Measurements from ENCODE around the gene DNAJC12. TPM values are rescaled to one million over a fixed set of nuclear protein-coding genes. Genes with fewer than 3 reads are reported as not detected.

DNAJC12 gene
- polyA plus RNA-seq, 1 of the 3 experiments (the other 2 are of a cell fraction), result 7.9 TPM

- H3K79me2 ChIP-seq (ENCODE audit: insufficient read depth), result no peaks in the 10 kb centered on the region
- no peaks in the 10 kb centered on the region for H3K36me3 ChIP-seq (replicated peaks in 1 of 2; ENCODE audit: control insufficient read depth in 1 of 2, insufficient read depth in 2 of 2, low read length in 1 of 2)
- no peaks in the 10 kb centered on the region for H3K9me2 ChIP-seq
- no peak overlapping the region for H3K4me2 ChIP-seq
- H3K9me3 ChIP-seq, result no peaks in the 10 kb centered on the region
- H2AFZ ChIP-seq (ENCODE audit: low read depth), result no peak overlapping the region
- no peaks in the 10 kb centered on the region for H4K20me1 ChIP-seq (ENCODE audit: insufficient read depth)
- peaks cover 0 to 18% of the 10 kb centered on the region in 2 experiments; a peak in 1 of 4 replicates for H3K4me1 ChIP-seq (ENCODE audit: control insufficient read depth in 1 of 2, insufficient read depth in 2 of 2, low read depth in 1 of 2, low read length in 1 of 2)
- no peaks in the 10 kb centered on the region for H3K27me3 ChIP-seq (ENCODE audit: insufficient read depth)
- H3K27ac ChIP-seq (ENCODE audit: low read depth in 2 of 2, low read length in 1 of 2), result no peak overlapping the region
- CTCF ChIA-PET, result interaction anchor here (1.7 kb wide), 1 partner anchor 13 kb away, joined by 9 read pairs; no protein-coding TSS in a partner anchor
- no peak overlapping the region for H3K4me3 ChIP-seq (ENCODE audit: low read depth in 2 of 2, low read length in 1 of 2)
- H3F3A ChIP-seq (replicated peaks; ENCODE audit: insufficient read depth), result peaks cover 4% of the 10 kb centered on the region
- no peak overlapping the region for H3K9ac ChIP-seq
- POLR2A ChIA-PET, result no interaction called here
- TF ChIP-seq PBX3 (IDR thresholded peaks at IDR 0.05), result no peak
- TF ChIP-seq, protein P1, sequence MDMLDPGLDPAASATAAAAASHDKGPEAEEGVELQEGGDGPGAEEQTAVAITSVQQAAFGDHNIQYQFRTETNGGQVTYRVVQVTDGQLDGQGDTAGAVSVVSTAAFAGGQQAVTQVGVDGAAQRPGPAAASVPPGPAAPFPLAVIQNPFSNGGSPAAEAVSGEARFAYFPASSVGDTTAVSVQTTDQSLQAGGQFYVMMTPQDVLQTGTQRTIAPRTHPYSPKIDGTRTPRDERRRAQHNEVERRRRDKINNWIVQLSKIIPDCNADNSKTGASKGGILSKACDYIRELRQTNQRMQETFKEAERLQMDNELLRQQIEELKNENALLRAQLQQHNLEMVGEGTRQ (IDR thresholded peaks at IDR 0.05; ENCODE audit: borderline replicate concordance, low read depth, low read length), result no peak
- TF ChIP-seq, protein P2, sequence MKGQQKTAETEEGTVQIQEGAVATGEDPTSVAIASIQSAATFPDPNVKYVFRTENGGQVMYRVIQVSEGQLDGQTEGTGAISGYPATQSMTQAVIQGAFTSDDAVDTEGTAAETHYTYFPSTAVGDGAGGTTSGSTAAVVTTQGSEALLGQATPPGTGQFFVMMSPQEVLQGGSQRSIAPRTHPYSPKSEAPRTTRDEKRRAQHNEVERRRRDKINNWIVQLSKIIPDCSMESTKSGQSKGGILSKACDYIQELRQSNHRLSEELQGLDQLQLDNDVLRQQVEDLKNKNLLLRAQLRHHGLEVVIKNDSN (IDR thresholded peaks at IDR 0.05; ENCODE audit: borderline replicate concordance, low read depth), result no peak
- no peak for TF ChIP-seq EP300 (IDR thresholded peaks at IDR 0.05; ENCODE audit: borderline replicate concordance in 1 of 2, low read depth in 1 of 2, low read length in 1 of 2)
- TF ChIP-seq FOXJ3 (CRISPR knock-in tag; IDR thresholded peaks at IDR 0.05), result no peak
- no peak for TF ChIP-seq YY1 (IDR thresholded peaks at IDR 0.05; ENCODE audit: low read depth)
- DNase-seq, result no peak
Measured at GRCh38 chr10:67792653-67793052, 45.3 kb downstream of the DNAJC12 start.

GRCh38 chr10:67790534-67791408 is 47.2 kb downstream of the DNAJC12 start:
- no peaks in the 10 kb centered on the region for H3K9me3 ChIP-seq
- no peaks in the 10 kb centered on the region for H3K27me3 ChIP-seq (ENCODE audit: insufficient read depth)
- CTCF ChIA-PET, result interaction anchor here (1.2 to 4.0 kb wide), 2 partner anchors 11 to 93 kb away, joined by 7 to 48 read pairs; no protein-coding TSS in a partner anchor
- peaks cover 0 to 18% of the 10 kb centered on the region in 2 experiments; a peak in 1 of 4 replicates for H3K4me1 ChIP-seq (ENCODE audit: control insufficient read depth in 1 of 2, insufficient read depth in 2 of 2, low read depth in 1 of 2, low read length in 1 of 2)
- DNase-seq, result no peak
- no peaks in the 10 kb centered on the region for H3K36me3 ChIP-seq (replicated peaks in 1 of 2; ENCODE audit: control insufficient read depth in 1 of 2, insufficient read depth in 2 of 2, low read length in 1 of 2)
- no peak overlapping the region for H3K4me2 ChIP-seq
- no peak overlapping the region for H3K9ac ChIP-seq
- POLR2A ChIA-PET, result no interaction called here
- peaks cover 4% of the 10 kb centered on the region for H3F3A ChIP-seq (replicated peaks; ENCODE audit: insufficient read depth)
- 67% methylated on average over 6 of the region's 6 CpGs for WGBS (ENCODE audit: low lambda C conversion rate)
- no peaks in the 10 kb centered on the region for H4K20me1 ChIP-seq (ENCODE audit: insufficient read depth)
- no peaks in the 10 kb centered on the region for H3K79me2 ChIP-seq (ENCODE audit: insufficient read depth)
- H3K4me3 ChIP-seq (ENCODE audit: low read depth in 2 of 2, low read length in 1 of 2), result no peak overlapping the region
- no peak overlapping the region for H2AFZ ChIP-seq (ENCODE audit: low read depth)
- no peak overlapping the region for H3K27ac ChIP-seq (ENCODE audit: low read depth in 2 of 2, low read length in 1 of 2)
- no peaks in the 10 kb centered on the region for H3K9me2 ChIP-seq
- TF ChIP-seq, protein P3, sequence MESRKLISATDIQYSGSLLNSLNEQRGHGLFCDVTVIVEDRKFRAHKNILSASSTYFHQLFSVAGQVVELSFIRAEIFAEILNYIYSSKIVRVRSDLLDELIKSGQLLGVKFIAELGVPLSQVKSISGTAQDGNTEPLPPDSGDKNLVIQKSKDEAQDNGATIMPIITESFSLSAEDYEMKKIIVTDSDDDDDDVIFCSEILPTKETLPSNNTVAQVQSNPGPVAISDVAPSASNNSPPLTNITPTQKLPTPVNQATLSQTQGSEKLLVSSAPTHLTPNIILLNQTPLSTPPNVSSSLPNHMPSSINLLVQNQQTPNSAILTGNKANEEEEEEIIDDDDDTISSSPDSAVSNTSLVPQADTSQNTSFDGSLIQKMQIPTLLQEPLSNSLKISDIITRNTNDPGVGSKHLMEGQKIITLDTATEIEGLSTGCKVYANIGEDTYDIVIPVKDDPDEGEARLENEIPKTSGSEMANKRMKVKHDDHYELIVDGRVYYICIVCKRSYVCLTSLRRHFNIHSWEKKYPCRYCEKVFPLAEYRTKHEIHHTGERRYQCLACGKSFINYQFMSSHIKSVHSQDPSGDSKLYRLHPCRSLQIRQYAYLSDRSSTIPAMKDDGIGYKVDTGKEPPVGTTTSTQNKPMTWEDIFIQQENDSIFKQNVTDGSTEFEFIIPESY (IDR thresholded peaks at IDR 0.05; ENCODE audit: borderline replicate concordance, low read depth), result no peak
